ENCODE data around the gene UFSP2.

UFSP2 gene

DNA sequence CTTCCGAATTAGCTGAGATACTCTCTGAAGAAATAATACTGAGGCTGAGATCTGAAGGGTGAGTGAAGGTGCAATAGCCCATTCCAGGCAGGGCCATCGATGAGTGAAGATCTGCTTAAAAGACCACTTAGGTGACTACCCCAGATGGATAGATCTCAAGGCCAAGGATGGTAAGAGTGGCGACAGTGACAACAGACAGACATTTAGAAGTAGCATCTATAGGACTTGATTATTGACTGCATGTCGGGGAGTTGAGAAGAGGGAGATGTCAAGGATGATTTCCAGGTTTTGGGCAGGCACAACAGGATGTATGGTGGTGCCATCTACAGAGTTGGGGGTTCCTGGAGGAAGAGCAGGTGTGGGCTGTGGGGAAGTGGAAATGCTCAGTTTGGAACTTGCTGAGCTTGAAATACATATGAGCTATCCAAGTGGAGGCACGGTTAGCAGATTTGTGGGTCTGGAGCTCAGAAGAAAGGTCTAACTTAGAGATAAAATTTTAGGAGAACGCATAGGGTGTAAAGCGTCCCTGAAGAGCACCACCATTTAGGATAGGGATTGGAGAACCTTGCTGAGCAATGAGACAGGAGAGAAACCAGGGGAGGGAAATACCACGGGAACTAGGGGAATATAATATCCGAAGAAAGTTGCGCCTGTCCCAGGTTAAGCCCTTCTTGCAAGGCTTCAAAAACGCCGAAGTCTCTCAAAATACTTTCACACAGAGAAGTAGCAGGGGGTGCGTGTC is 688 bp downstream of the UFSP2 start:
- no peak for DNase-seq (ENCODE audit: low read depth)

DNA sequence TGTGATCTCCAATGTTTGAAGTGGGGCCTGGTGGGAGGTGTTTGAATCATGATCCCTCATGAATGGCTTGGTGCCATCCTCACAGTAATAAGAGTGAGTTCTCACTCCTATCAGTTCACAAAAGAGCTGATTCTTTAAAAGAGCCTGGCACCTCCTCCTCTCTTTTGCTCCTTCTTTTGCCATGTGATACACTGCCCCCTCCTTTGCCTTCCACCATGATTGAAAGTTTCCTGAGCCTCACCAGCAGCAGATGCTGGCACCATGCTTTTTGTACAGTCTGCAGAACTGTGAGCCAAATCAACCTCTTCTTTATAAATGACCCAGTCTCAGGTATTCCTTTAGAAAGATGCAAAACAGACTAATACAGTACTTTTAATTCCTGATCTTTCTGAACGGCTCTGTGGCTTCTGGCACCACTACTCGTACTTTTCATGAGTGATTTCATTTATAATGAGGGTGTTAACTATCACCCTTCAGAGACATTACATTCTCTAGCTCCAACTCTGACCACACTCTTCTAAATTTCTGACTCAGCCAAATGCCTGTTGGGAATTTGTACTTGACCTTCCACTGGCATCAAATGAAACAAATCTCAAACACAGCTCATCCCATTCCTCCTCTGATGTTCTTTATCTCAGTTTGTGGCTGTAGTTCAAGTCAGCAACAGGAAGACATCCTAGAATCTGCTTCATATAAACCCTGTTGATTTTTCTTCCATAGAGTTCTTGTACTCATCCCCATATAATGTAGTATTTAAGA is 4.2 kb downstream of the UFSP2 start:
- no peak for DNase-seq (ENCODE audit: low read depth)

DNA sequence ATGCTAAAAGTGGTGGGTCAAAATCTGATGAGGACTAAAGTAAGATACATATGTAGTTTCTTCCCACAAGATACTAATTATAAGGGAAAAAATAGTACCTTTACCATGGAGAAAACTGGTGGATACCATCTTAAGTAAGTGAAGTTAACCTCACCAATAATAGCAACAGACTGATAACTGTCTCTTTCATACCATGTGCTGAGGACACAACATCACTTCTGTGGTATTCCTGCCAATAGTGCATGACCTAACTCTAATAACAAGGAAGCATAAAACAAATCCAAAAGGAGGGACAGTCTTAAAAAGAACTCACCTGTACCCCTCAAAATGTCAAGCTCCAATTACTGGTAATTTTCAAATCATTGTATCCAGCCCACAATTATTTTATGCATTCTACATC is 8.8 kb downstream of the UFSP2 start:
- no peak for DNase-seq (ENCODE audit: low read depth)

DNA sequence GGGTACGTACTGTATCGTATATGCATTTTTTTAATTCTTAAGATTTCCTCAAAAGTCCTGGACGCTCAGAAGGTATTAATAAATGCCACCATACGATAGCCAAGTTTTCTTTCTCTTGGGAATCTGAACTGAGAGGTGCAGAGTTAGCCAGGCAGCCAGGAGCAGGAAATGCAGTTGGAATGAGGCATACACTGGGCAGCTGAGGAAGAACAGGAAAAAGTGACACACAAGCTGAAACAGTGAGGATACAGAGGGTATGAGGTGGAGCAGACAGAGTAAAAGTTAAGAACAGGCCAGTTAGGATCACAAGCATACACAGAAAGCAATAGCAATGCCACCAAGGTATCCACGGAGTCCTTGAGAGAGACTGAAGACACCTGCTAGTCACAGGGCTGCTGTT is 13.4 kb downstream of the UFSP2 start:
- DNase-seq (ENCODE audit: low read depth) = no peak

DNA sequence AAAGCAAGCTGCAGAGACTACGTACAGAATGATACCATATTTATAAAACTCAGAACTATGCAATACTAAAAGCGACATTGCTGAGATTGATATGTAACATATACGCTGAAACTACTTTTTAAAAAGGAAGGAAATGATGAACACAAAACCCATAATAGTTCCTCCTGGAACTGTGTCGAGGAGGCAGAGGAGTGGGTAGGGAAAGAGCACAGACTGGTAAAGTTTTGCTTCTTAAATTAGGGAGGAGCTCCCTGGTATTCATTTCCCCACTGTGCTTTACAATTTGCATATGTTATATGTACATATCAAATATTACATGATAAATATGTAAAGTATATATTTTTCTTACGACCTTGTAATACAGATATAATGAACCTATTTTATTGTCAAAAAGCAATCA is 13.9 kb downstream of the UFSP2 start:
- no peak for DNase-seq (ENCODE audit: low read depth)

DNA sequence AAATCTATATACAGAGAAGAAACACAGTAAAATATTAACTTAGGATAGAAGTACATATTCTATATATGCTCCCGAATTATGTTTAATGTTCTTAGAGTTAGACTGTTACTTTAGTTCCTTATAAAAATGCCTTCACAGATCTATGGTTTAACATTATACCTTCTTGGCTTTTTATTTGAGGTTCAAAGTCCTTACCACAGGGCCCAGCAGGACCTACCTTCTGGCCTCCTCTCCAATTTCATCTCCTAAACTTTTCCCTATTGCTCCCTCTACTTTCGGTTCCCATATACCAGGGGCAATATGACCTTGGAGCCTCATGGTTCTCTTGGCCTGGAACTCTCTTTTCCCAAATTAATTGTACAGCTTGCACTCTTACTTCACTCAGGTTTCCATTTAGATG is 17.3 kb downstream of the UFSP2 start:
- DNase-seq (ENCODE audit: low read depth) = no peak

DNA sequence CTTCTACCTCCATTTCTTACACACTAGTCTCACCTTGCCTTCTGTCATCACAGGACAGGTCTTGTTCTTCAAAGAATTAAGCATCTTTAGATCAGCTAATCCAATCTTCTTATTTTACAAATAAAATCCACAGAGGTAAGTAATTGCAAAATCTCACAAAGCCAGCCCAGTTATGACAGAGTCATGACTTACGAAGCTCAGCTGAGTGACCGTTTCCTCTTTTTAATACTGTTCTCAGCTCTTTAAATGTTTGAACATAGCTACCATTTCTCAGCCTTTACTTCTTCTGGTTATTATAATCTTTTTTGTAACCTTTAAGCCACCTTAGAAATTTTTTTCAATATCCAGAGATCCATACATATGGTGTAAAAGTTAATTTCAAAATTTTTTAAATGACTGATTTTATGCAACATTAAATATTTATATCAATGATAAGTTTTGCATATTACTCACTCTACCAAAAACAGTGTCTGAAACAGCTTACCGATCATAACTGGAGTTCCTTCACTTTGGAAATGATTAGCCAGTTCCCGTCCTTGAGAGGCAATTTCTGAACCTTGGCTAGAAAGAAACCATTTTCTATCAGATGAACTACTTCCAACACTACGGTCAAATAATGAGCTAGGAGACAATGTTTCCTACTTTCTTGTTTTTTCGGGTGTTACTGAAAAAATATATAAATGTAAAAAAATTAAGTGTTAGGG is 20.3 kb downstream of the UFSP2 start:
- DNase-seq (ENCODE audit: low read depth) = no peak

DNA sequence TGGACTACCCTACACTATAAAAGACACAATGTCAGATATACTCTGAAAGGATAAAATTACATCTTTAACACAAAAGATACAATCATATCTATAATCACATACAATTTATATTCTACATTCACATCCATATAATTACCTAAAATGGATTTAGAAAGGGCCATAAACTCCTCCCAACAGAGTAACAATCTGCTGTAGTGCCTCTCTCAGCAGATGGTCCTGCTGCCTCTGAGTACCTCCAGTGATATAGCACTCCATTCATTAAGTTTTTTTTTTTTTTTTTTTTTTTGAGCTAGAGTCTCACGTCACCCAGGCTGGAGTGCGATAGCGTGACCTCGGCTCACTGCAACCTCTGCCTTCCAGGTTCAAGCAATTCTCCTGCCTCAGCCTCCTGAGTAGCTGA is 21.7 kb downstream of the UFSP2 start:
- DNase-seq (ENCODE audit: low read depth) = no peak

DNA sequence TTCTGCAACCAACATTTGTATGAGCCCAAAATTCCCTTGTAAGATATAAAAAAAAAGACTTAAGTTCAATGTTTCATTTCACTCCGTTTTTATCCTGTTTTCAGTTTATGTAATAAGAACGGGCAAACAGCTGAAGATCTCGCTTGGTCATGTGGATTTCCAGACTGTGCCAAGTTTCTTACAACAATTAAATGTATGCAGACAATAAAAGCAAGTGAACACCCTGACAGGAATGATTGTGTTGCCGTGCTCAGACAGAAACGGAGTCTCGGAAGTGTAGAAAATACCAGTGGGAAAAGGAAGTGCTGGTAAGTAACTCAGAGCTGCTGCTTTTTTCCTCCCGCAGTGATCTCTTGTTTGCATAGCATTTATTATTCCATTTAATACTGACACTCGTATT is 26.3 kb downstream of the UFSP2 start:
- no peak for DNase-seq (ENCODE audit: low read depth)

DNA sequence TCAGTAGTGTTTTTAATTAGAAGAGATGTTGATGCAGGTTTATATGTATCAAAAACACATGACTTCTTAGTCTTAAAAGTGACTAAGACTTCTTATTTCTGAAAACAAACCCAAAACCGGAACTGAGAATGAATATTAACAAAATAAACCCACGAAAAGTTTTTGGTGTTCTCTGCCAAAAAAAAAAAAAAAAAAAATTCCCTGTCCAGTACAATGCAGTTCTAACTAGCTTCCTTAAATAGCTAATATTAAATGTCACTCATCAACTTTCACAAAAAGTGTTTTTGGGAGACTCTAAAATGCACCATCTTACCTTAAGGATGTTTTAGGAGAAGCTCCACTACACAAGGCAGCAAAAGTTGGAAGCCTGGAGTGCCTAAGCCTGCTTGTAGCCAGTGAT is 27.1 kb downstream of the UFSP2 start:
- DNase-seq (ENCODE audit: low read depth) = no peak

DNA sequence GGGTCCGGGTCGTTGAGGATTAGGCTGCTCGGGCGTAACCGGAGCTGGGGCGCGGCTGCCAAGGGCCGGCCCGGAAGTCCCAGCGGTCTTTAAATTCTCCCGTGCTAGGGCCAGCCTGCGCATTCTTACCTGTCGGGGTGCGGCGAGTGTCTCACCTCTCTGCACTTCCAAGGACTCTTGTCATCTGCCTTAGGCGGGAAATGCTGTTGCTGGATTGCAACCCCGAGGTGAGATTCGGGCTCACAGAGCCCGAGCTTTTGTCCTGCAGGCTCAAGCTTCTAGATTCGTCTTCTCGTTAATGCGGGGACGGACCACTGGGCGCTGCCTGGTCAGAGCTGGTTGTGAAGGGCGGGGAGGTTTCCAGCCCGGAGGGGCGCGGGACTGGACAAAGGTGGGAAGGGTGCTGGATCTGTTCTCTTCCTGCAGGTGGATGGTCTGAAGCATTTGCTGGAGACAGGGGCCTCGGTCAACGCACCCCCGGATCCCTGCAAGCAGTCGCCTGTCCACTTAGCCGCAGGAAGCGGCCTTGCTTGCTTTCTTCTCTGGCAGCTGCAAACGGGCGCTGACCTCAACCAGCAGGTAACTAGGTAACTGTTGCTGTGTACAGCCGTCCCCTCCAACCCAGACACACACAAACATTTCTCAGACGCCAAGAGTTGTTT is 28.9 kb downstream of the UFSP2 start, which contains the start of gene ANKRD37:
Gene ANKRD37 (plus strand): TSS at position 118 of the 662 bp plus-strand sequence. CDS start 83 bp downstream, at position 201.
- DNase-seq (ENCODE audit: low read depth) = no peak

DNA sequence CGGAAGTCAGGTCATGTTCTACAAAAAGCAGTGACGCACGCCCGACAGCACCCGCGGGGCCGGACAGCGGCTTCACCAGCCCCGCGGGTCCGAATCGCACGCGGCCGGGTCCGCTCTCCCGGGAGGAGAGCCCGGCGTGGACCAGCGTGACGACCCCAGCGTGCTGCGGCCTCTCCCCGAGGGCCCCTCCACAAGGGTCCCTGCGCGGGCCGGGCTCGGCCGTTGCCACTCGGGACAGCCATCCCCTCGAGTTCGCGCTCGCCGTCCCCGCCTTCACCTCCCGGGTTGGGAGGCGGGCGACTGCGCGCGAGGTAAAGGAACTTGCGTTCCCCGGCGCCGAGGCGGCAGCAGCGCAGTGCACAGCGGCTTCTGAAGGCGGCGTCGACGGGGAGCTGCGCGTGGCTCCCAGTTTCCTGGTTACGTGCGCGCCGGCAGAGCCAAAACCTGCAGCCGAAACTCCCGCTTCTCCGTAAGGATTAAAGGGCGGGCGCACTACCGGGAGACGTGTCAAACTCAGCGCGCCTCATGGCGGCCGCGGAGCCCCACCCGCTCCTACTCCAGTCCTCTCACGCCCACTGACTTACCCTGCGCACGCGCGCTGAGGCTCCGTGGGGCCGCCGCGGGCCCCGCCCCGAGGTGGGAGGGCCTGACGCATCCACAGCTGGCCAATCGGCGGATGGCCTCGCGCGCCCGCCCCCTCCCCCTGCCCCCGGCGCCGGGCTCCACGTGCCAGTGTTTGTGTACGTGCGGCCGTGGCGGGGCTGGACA is 29.6 kb downstream of the UFSP2 start:
- peak; percentile 95 for DNase-seq (ENCODE audit: low read depth)

DNA sequence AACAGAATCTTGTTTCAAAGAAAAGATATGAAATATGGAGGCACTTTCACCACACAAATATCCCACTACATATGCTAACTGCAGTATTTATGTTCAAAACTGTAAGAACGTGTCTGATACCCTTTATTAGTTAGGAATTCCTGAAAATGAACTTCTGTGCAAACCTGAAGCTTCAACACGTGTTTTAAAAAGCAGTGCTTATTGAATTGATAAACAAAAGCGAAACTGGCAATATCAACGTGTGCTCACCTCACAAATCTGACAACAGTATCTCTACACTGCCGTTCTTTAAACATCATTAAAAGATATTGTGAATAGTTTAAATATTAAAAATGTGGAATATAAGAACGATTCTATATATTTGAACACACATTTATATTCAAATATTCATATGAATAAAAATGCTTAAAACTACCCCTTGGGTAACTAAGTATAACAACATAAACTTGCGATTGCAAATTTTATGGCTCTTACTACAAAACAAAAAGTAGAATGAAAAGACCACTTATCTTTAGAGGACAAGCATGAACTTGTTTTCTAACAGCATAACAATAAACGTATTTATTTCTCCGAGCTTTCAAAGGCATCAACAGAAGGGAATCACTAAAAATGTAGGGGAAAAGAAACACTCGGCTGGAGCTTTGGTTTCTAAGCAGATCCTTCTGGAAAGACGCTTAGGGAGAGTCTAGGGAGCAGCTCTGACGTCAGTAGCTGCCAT is 30.4 kb downstream of the UFSP2 start, which contains the start of gene LRP2BP:
Gene LRP2BP (minus strand): TSS at position 687 of the 718 bp plus-strand sequence. CDS start 17,738 bp downstream, outside the sequence.
- no peak for DNase-seq (ENCODE audit: low read depth)

DNA sequence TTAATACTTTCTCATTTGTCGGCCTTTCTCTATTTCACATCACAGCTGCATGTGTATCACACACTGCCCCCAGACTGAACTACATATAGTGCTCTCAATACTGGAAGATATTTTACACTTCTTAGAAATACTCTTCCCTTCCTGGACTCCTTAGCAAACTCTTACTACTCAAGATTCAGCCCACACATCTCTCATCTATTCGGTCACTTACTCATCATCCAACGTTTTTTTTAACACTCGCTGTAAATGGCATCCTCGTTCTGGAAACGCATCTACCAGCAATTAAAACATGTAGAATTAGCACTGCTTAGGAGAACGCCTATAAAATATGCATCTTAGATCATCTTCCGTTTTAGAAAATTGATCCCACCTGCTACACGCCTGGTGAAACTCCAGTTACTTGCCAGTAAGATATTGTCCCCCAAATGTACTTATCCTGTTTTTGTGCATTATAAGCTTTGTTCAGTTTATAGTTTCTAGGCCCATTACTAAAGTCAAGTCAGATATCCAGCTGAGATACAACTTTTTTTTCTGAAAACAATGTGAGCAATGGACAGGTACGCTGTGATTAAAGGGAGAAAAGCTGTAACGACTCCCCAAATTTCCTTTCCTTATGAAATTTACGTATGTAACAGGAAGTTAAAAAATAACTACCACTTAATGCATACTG is 31.1 kb downstream of the UFSP2 start:
- no peak for DNase-seq (ENCODE audit: low read depth)

DNA sequence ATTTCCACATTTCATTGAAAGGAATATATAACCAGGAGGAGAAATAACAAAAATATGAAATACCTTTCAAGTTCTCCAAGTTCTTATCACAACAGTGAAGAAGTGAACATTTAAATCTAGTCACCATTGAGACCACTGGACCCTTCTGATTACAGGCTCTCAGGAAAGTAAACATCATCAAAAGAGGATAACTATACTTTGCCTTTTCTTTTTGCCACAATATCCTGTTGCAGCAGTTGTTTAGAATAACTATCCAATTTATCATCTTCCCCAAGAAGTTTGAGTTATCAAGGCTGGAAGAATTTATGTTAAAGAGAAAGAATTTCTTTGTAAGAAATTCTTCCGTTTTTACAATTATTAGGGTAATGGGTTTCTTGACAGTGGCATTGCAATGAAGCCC is 33.6 kb downstream of the UFSP2 start:
- no peak for DNase-seq (ENCODE audit: low read depth)

DNA sequence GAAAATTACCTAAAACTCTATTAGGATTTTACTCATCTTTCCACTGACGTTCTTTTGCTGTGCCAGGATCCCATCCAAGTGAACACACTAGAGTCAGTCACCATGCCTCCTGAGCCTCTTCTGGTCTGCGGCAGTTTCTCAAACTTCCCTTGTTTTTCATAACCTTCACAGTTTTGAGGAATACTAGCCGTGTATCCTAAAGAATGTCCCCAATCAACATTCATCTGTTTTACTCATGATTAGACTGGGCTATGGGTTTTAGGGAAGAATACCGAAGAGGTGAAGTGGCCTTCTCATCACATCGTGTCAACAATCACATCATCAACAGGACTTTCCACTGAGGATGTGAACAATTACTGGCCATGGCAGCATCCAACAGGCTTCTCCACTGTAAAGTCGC is 34.8 kb downstream of the UFSP2 start:
- DNase-seq (ENCODE audit: low read depth) = no peak

DNA sequence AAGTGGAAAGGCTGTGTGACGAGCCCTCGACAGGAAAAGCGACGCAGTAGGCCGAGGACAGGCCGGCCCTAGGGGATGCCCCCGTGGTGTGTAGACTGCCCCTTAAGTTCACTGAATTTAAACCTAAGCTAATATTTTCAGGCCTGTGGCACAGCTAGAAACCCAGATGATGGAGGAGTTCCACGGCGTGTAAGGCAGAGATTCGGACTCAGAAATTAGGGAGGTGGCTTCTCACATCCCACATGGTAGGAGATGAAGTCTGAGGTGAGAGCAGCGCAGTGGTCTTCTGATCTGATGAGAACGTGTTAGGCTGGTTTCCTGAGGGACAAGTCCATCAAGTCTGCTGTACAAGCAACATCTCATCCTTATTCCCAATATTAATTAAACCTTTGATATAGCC is 37.8 kb downstream of the UFSP2 start:
- no peak for DNase-seq (ENCODE audit: low read depth)

DNA sequence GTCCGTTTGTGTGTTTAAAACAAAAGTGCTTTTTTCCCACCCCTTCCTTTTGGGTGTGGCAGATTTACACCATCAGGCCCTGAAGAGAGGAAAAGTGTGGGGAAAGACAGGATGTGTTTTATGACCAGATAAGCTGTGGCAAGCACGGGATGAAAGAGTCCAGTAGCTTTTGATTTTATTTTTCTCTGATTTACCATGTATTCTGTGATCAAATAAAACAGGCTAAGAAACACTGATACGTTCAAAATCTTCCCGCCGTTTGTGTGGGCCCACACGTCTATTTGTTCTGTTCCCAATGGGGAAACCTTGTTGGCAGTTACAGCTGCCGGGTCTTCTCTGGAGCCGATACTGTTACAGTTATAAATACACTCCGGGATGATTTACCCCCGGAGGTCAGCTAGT is 40.8 kb downstream of the UFSP2 start:
- DNase-seq (ENCODE audit: low read depth) = no peak

DNA sequence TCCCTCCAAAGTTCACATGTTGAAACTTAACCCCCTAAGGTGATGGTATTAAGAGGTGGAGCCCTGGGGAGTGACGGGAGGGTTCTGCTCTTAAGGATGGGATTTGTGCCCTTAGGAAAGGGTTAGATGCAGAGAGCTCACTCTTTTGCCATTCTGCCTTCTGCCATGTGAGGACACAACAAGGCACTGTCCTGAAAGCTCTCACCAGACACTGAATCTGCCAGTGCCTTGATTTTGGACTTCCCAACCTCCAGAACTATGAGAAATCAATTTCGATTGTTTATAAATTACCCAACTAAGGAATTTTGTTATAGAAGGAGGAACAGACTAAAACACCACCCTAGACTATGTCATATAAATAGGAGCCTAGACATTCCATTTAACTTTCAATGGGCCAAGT is 41.7 kb downstream of the UFSP2 start:
- no peak for DNase-seq (ENCODE audit: low read depth)

DNA sequence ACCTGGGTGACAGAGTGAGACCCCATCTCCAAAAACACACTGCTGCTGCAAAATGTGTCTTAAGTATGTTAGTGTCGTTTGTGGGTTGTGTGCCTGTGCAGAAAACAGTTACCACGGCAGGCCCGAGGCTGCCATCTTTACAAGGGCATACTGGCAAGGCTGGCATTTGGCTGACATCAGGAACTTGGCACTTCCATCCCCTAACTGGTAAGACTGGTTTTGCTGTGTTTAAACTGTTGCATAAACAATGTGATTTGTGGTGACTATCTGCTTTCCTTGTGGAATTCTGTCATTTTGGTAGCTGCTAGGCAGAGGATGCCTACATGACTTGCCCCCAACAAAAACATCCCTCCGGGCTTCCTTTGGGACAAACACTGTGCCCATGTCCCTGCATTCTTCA is 42.3 kb downstream of the UFSP2 start:
- no peak for DNase-seq (ENCODE audit: low read depth)

Measured in stimulated activated CD8-positive, alpha-beta memory T cell treated with anti-CD3 and anti-CD28 coated beads, Interleukin-4, amount 100 ng/mL, for 24 hours (primary cell).